H9 (cell line): ENCODE results near the gene MAGEA4. TPM values are rescaled to one million over a fixed set of nuclear protein-coding genes. Genes with fewer than 3 reads are reported as not detected.

ENCODE experiments used
- DNase-seq: peaks from one replicate; pipeline ENCODE4 v3.0.0-alpha.2; 2017
- H2AFZ ChIP-seq: one replicate; pipeline ENCODE4 v1.6.1; 2013; ENCODE audit warnings: mild to moderate bottlenecking, low read length, control low read depth, moderate library complexity
- H2AK5ac ChIP-seq: 2 replicates; pipeline ENCODE4 v1.6.1; 2013; ENCODE audit warnings: low read length, control low read depth, mixed read lengths; ENCODE audit not compliant: insufficient read length
- H2BK120ac ChIP-seq: one replicate; pipeline ENCODE4 v1.6.1; 2013; ENCODE audit warnings: low read depth, mild to moderate bottlenecking, low read length, control low read depth, inconsistent platforms; ENCODE audit not compliant: poor library complexity, severe bottlenecking
- H2BK12ac ChIP-seq: 2 replicates; pipeline ENCODE4 v1.6.1; 2013; ENCODE audit warnings: low read length, control low read depth, mixed read lengths, low read depth; ENCODE audit not compliant: insufficient read length
- H2BK15ac ChIP-seq: 2 replicates; pipeline ENCODE4 v1.6.1; 2013; ENCODE audit warnings: low read depth, low read length, control low read depth
- H2BK20ac ChIP-seq: one replicate; pipeline ENCODE4 v1.6.1; 2013; ENCODE audit warnings: low read depth, mild to moderate bottlenecking, low read length, control low read depth, inconsistent platforms; ENCODE audit not compliant: poor library complexity, severe bottlenecking
- H2BK5ac ChIP-seq: 2 replicates; pipeline ENCODE4 v1.6.1; 2013; ENCODE audit warnings: low read length, control low read depth, mixed read lengths; ENCODE audit not compliant: insufficient read length
- H3K14ac ChIP-seq: 2 replicates; pipeline ENCODE4 v1.6.1; 2013; ENCODE audit warnings: low read length, control low read depth; ENCODE audit not compliant: insufficient read depth
- H3K18ac ChIP-seq: 2 replicates; pipeline ENCODE4 v1.6.1; 2013; ENCODE audit warnings: low read depth, mild to moderate bottlenecking, mixed read lengths, low read length, control low read depth; ENCODE audit not compliant: insufficient read length
- H3K23ac ChIP-seq: 2 replicates; pipeline ENCODE4 v1.6.1; 2013; ENCODE audit warnings: low read length, control low read depth, mixed read lengths, low read depth; ENCODE audit not compliant: insufficient read length
- H3K23me2 ChIP-seq: 2 replicates; pipeline ENCODE4 v1.6.1; 2013; ENCODE audit warnings: low read depth, mild to moderate bottlenecking, mixed read lengths, low read length, control low read depth; ENCODE audit not compliant: insufficient read length, poor library complexity, severe bottlenecking
- H3K27ac ChIP-seq: 2 replicates; pipeline ENCODE4 v1.5.1; 2013; ENCODE audit warnings: low read length, control low read depth, mixed read lengths, low read depth; ENCODE audit not compliant: insufficient read length
- H3K27me3 ChIP-seq: 2 replicates; pipeline ENCODE4 v1.6.1; 2013; ENCODE audit warnings: low read length, control low read depth, inconsistent platforms; ENCODE audit not compliant: insufficient read depth
- H3K4ac ChIP-seq: 2 replicates; pipeline ENCODE4 v1.6.1; 2013; ENCODE audit warnings: low read depth, mild to moderate bottlenecking, control low read depth, inconsistent platforms, low read length, moderate library complexity
- H3K4me1 ChIP-seq: 2 replicates; pipeline ENCODE4 v1.6.1; 2013; ENCODE audit warnings: low read length, control low read depth, inconsistent platforms; ENCODE audit not compliant: insufficient read depth
- H3K4me2 ChIP-seq: 2 replicates; pipeline ENCODE4 v1.6.1; 2013; ENCODE audit warnings: low read length, control low read depth, mixed read lengths; ENCODE audit not compliant: insufficient read length, insufficient read depth
- H3K56ac ChIP-seq: 2 replicates; pipeline ENCODE4 v1.6.1; 2013; ENCODE audit warnings: low read depth, mild to moderate bottlenecking, mixed read lengths, low read length, control low read depth; ENCODE audit not compliant: insufficient read length
- H3K79me1 ChIP-seq: 2 replicates; pipeline ENCODE4 v1.6.1; 2013; ENCODE audit warnings: low read depth, mild to moderate bottlenecking, moderate library complexity, low read length, control low read depth, inconsistent platforms; ENCODE audit not compliant: insufficient read depth, poor library complexity, severe bottlenecking
- H3K79me2 ChIP-seq: 2 replicates; pipeline ENCODE4 v1.6.1; 2013; ENCODE audit warnings: low read length, control low read depth, inconsistent platforms; ENCODE audit not compliant: insufficient read depth
- H3K9ac ChIP-seq: 2 replicates; pipeline ENCODE4 v1.6.1; 2013; ENCODE audit warnings: low read length, control low read depth, mixed read lengths; ENCODE audit not compliant: insufficient read length; ENCODE audit errors: extremely low read depth
- H3K9me3 ChIP-seq: one replicate; pipeline ENCODE4 v1.6.1; 2013; ENCODE audit warnings: low read depth, low read length, inconsistent platforms; ENCODE audit not compliant: control insufficient read depth
- H3T11ph ChIP-seq: one replicate; pipeline ENCODE4 v1.6.1; 2013; ENCODE audit warnings: mild to moderate bottlenecking, low read length, control low read depth, inconsistent platforms
- H4K20me1 ChIP-seq: one replicate; pipeline ENCODE4 v1.6.1; 2013; ENCODE audit not compliant: control insufficient read depth, insufficient read length, insufficient read depth
- H4K5ac ChIP-seq: 2 replicates; pipeline ENCODE4 v1.6.1; 2013; ENCODE audit warnings: low read depth, mild to moderate bottlenecking, mixed read lengths, low read length, control low read depth; ENCODE audit not compliant: insufficient read length
- H4K8ac ChIP-seq: replicated peaks from 2 replicates; pipeline ENCODE4 v1.6.1; 2013; ENCODE audit warnings: low read length, control low read depth, mixed read lengths, low read depth; ENCODE audit not compliant: insufficient read length
- H4K91ac ChIP-seq: 2 replicates; pipeline ENCODE4 v1.6.1; 2013; ENCODE audit warnings: low read depth, mild to moderate bottlenecking, moderate library complexity, mixed read lengths, low read length, control low read depth; ENCODE audit not compliant: insufficient read length
- H3K27ac Mint-ChIP-seq, 3 experiments: 2 replicates in 2 of 3; 3 replicates in 1 of 3; pipeline ENCODE4 v1.8.0; 2020 to 2021; ENCODE audit warnings: mixed read lengths in 3 of 3, mild to moderate bottlenecking in 1 of 3, moderate library complexity in 1 of 3
- H3K27me3 Mint-ChIP-seq: 2 replicates; pipeline ENCODE4 v1.8.0; 2021; ENCODE audit warnings: low read depth, mild to moderate bottlenecking, moderate library complexity, mixed read lengths
- H3K36me3 Mint-ChIP-seq, 3 experiments: 2 replicates in 2 of 3; 3 replicates in 1 of 3; pipeline ENCODE4 v1.8.0; 2020 to 2021; ENCODE audit warnings: low read depth in 3 of 3, mixed read lengths in 3 of 3; ENCODE audit not compliant: insufficient read depth in 1 of 3
- H3K4me1 Mint-ChIP-seq, 2 experiments: 2 replicates each; pipeline ENCODE4 v1.8.0; 2020; ENCODE audit warnings: mixed read lengths in 2 of 2
- H3K4me3 Mint-ChIP-seq, 2 experiments: 2 replicates in 1 of 2; 3 replicates in 1 of 2; pipeline ENCODE4 v1.8.0; 2020 to 2021; ENCODE audit warnings: mild to moderate bottlenecking in 2 of 2, mixed read lengths in 2 of 2, moderate library complexity in 1 of 2
- H3K9me3 Mint-ChIP-seq, 2 experiments: 2 replicates in 1 of 2; 3 replicates in 1 of 2; pipeline ENCODE4 v1.8.0; 2020; ENCODE audit warnings: mild to moderate bottlenecking in 2 of 2, mixed read lengths in 2 of 2, moderate library complexity in 1 of 2
- WGBS: extraction: QIAGEN DNeasy Blood & Tissue Kit; methylation state at CpG from one replicate; pipeline ENCODE4 v1.1.7; 2013; ENCODE audit warnings: missing lambda C conversion rate, low lambda C conversion rate, mixed read lengths; ENCODE audit not compliant: insufficient read length; ENCODE audit errors: extremely low coverage; 5-methylcytosine and 5-hydroxymethylcytosine counted together
- total RNA-seq: library from RNA; stranded (reverse); gene quantifications from 2 replicates; pipeline ENCODE4 v1.2.1, GENCODE V29; 2021
- TF ChIP-seq, protein P1 (sequence below): fragments of 200-600 bp; sonication (generic); conservative IDR thresholded peaks from 3 replicates; pipeline ENCODE4 v1.8.0; 2021; ENCODE audit warnings: antibody characterized with exemption, mild to moderate bottlenecking

Gene MAGEA4
- total RNA-seq, 1 experiment from 2014 or later, result 0.68 TPM

DNA sequence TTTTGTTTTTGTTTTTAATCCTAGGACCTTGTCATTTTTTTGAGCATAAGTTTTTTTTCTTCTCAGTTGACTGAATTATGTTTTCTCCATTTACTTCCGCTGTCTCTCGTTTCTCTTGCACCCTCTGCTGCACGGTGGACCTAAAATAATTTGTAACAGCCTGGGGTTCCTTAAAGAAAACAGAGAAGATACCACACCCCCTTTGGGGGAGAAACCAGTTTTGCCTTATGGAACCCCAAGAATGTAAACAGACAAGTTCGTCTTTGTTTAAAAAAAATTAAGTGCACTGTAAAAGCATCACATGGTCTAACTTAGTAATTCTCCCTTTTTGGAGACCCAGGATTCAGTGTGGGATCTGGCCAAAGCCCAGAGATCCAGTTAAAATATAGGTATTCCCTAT lies 32.8 kb upstream of the MAGEA4 start:
- no CpG with 5 or more reads among the region's 4 CpGs for WGBS
- Histone ChIP-seq H3T11ph (no peak overlapping the region), H3K9ac (no peak overlapping the region), H2BK20ac (no peak overlapping the region), H3K4me2 (no peak overlapping the region), H4K20me1 (no peaks in the 10 kb centered on the region), H3K23me2 (no peaks in the 10 kb centered on the region), H3K27me3 (no peaks in the 10 kb centered on the region), H2AK5ac (no peak overlapping the region), H3K18ac (no peak overlapping the region), H2BK15ac (no peak overlapping the region), H3K9me3 (peaks cover 21% of the 10 kb centered on the region), H3K79me2 (no peaks in the 10 kb centered on the region), H3K4me1 (no peaks in the 10 kb centered on the region), H3K56ac (no peak overlapping the region), H3K14ac (no peak overlapping the region), H4K8ac (no peak overlapping the region), H2BK12ac (no peak overlapping the region), H2BK5ac (no peak overlapping the region), H3K27ac (no peak overlapping the region), H2BK120ac (no peak overlapping the region), H4K5ac (no peak overlapping the region), H3K79me1 (no peaks in the 10 kb centered on the region), H2AFZ (no peak overlapping the region), H4K91ac (no peak overlapping the region), H3K23ac (no peak overlapping the region), H3K4ac (no peak overlapping the region)
- DNase-seq, result no peak
- Mint-ChIP-seq H3K36me3 (peaks cover 3 to 9% (median 5%) of the 10 kb centered on the region in 3 experiments; a peak in 6 of 7 replicates), H3K4me1 (0 out of 4 replicates have a peak, but pooled peaks cover 0 to 3% of the 10 kb centered on the region in 2 experiments), H3K27ac (no peak overlapping the region), H3K9me3 (peaks cover 77 to 78% of the 10 kb centered on the region in 2 experiments), H3K4me3 (no peak overlapping the region), H3K27me3 (no peaks in the 10 kb centered on the region; the same call in 1 of the 2 replicates)
- TF ChIP-seq, protein P1, sequence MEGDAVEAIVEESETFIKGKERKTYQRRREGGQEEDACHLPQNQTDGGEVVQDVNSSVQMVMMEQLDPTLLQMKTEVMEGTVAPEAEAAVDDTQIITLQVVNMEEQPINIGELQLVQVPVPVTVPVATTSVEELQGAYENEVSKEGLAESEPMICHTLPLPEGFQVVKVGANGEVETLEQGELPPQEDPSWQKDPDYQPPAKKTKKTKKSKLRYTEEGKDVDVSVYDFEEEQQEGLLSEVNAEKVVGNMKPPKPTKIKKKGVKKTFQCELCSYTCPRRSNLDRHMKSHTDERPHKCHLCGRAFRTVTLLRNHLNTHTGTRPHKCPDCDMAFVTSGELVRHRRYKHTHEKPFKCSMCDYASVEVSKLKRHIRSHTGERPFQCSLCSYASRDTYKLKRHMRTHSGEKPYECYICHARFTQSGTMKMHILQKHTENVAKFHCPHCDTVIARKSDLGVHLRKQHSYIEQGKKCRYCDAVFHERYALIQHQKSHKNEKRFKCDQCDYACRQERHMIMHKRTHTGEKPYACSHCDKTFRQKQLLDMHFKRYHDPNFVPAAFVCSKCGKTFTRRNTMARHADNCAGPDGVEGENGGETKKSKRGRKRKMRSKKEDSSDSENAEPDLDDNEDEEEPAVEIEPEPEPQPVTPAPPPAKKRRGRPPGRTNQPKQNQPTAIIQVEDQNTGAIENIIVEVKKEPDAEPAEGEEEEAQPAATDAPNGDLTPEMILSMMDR, result no peak
